GM21360 (cell line): ENCODE measurements around the gene COX7A2L.
"Not testable (repeated sequence)": the region's sequence is repeated elsewhere in the genome, so short reads cannot be mapped to it uniquely, and the experiment has no call there.

ENCODE experiments used
- ATAC-seq: cut with Tn5 transposase; IDR thresholded peaks from one replicate; pipeline ENCODE4 v1.9.1; 2021; ENCODE audit warnings: mild to moderate bottlenecking, moderate library complexity; ENCODE audit not compliant: unreplicated experiment

Gene COX7A2L

GRCh38 chr2:42340045-42340937 lies 20.7 kb downstream of the COX7A2L start:
- no peak for ATAC-seq

GRCh38 chr2:42339191-42339912 lies 21.7 kb downstream of the COX7A2L start:
- no peak for ATAC-seq

- no peak for ATAC-seq
These were observed 22.3 kb downstream of the COX7A2L start for GRCh38 chr2:42338567-42339190.

GRCh38 chr2:42337846-42338566 lies 23.0 kb downstream of the COX7A2L start:
- ATAC-seq, result no peak

- ATAC-seq, result no peak
These were observed 23.6 kb downstream of the COX7A2L start for GRCh38 chr2:42337356-42337820.

- ATAC-seq, result no peak
These were observed 24.6 kb downstream of the COX7A2L start for GRCh38 chr2:42336361-42336965.

- ATAC-seq, result no peak
These were observed 25.4 kb downstream of the COX7A2L start for GRCh38 chr2:42335514-42336104.

- ATAC-seq, result not testable (repeated sequence)
These were observed 26.2 kb downstream of the COX7A2L start for GRCh38 chr2:42334865-42335264.

- ATAC-seq, result no peak
These were observed 26.8 kb downstream of the COX7A2L start for GRCh38 chr2:42334220-42334619.

GRCh38 chr2:42333579-42333978 lies 27.4 kb downstream of the COX7A2L start:
- no peak for ATAC-seq

- no peak for ATAC-seq
These were observed 28.4 kb downstream of the COX7A2L start for GRCh38 chr2:42332575-42332974.

- ATAC-seq, result no peak
These were observed 29.3 kb downstream of the COX7A2L start for GRCh38 chr2:42331569-42332284.

- ATAC-seq, result no peak
These were observed 31.3 kb downstream of the COX7A2L start for GRCh38 chr2:42329736-42330135.

- no peak for ATAC-seq
These were observed 32.1 kb downstream of the COX7A2L start for GRCh38 chr2:42328923-42329322.

GRCh38 chr2:42328148-42328833 lies 32.7 kb downstream of the COX7A2L start:
- no peak for ATAC-seq

GRCh38 chr2:42327125-42327524 lies 33.9 kb downstream of the COX7A2L start:
- ATAC-seq, result no peak

- ATAC-seq, result no peak
These were observed 35.4 kb downstream of the COX7A2L start for GRCh38 chr2:42325609-42326008.

GRCh38 chr2:42324949-42325348 lies 36.1 kb downstream of the COX7A2L start:
- no peak for ATAC-seq

GRCh38 chr2:42324244-42324643 lies 36.8 kb downstream of the COX7A2L start:
- no peak for ATAC-seq
